OCI-LY3 (cell line): ENCODE results near the gene PTPRJ.
A peak's percentile ranks its signal among the peaks of the same experiment; 100 is the strongest.

Experiments
- CTCF ChIP-seq: fragments of 200-600, 300-600 bp; sonication (generic); IDR thresholded peaks from 2 replicates; pipeline ENCODE4 v1.5.1; 2014; ENCODE audit warnings: antibody characterized with exemption, low read length, low read depth
- EZH2phosphoT487 ChIP-seq: fragments of 200-600 bp; shearing (Covaris generic); IDR thresholded peaks from 2 replicates; pipeline ENCODE4 v1.6.1; 2018; ENCODE audit warnings: antibody characterized with exemption, mixed run types, low read depth

- TF ChIP-seq CTCF: peak; percentile 19
- TF ChIP-seq EZH2phosphoT487: no peak
Observed at GRCh38 chr11:48105096-48105990, 125.0 kb downstream of the PTPRJ start.
